22Rv1 (cell line): ENCODE results near the gene NEK4.

ENCODE experiments used
- ZFX ChIP-seq: fragments of 450-650 bp; IDR thresholded peaks from 2 replicates; pipeline ENCODE4 v1.6.1; 2017; ENCODE audit warnings: antibody characterized with exemption, borderline replicate concordance
- TF ChIP-seq, protein P1 (sequence below): fragments of 450-650 bp; IDR thresholded peaks from 2 replicates; pipeline ENCODE4 v1.5.1; 2017; ENCODE audit warnings: mild to moderate bottlenecking

DNA sequence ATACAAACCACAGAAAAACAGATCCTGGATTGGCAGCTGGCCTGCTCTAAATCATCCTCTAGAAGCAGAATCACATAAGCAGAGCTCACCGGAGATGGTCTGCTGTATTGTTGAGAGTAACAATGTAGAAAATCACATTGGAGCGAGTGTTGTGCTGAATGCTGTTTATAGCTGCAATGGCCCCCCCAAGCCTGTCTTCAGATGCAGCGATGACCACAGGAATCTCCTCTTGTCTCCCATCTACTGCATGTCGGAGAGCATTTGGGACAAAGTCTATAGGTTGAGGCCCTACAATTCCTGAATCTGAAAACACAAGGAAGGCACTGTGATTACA, 73.1 kb downstream of the NEK4 start:
- TF ChIP-seq, protein P1, sequence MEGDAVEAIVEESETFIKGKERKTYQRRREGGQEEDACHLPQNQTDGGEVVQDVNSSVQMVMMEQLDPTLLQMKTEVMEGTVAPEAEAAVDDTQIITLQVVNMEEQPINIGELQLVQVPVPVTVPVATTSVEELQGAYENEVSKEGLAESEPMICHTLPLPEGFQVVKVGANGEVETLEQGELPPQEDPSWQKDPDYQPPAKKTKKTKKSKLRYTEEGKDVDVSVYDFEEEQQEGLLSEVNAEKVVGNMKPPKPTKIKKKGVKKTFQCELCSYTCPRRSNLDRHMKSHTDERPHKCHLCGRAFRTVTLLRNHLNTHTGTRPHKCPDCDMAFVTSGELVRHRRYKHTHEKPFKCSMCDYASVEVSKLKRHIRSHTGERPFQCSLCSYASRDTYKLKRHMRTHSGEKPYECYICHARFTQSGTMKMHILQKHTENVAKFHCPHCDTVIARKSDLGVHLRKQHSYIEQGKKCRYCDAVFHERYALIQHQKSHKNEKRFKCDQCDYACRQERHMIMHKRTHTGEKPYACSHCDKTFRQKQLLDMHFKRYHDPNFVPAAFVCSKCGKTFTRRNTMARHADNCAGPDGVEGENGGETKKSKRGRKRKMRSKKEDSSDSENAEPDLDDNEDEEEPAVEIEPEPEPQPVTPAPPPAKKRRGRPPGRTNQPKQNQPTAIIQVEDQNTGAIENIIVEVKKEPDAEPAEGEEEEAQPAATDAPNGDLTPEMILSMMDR, result no peak
- TF ChIP-seq ZFX, result no peak
